Keratinocyte (primary cell): ENCODE results near the gene NTMT1. TPM values are rescaled to one million over a fixed set of nuclear protein-coding genes. Genes with fewer than 3 reads are reported as not detected.
A peak's percentile ranks its signal among the peaks of the same experiment; 100 is the strongest.

Experiments
- DNase-seq: peaks from one replicate; pipeline ENCODE4 v3.0.0-alpha.2; 2011; ENCODE audit warnings: low read depth, missing footprints, low spot score
- FAIRE-seq: peaks from 2 replicates; lab custom pipeline; 2011; peaks lifted over from hg19 to GRCh38; lab: Jason Lieb, UNC
- H2AFZ ChIP-seq: 2 replicates; pipeline ENCODE4 v1.6.0; 2012; ENCODE audit warnings: low read length, control low read depth, inconsistent platforms; ENCODE audit not compliant: control insufficient read depth
- H3K27ac ChIP-seq: 2 replicates; pipeline ENCODE4 v1.5.1; 2011; ENCODE audit warnings: low read length; ENCODE audit not compliant: control insufficient read depth, insufficient read depth
- H3K27me3 ChIP-seq: 3 replicates; pipeline ENCODE4 v1.6.0; 2011; ENCODE audit warnings: low read length; ENCODE audit not compliant: control insufficient read depth, insufficient read depth; ENCODE audit errors: extremely low read depth
- H3K36me3 ChIP-seq, 2 experiments: 2 replicates in 1 of 2; 3 replicates in 1 of 2; pipeline ENCODE4 v1.5.1; 2011; ENCODE audit warnings: low read length in 2 of 2, mild to moderate bottlenecking in 1 of 2; ENCODE audit not compliant: control insufficient read depth in 2 of 2, insufficient read depth in 2 of 2; ENCODE audit errors: extremely low read depth in 1 of 2
- H3K4me1 ChIP-seq: 3 replicates; pipeline ENCODE4 v1.5.1; 2011; ENCODE audit warnings: low read length; ENCODE audit not compliant: control insufficient read depth, insufficient read depth; ENCODE audit errors: extremely low read depth
- H3K4me2 ChIP-seq: 3 replicates; pipeline ENCODE4 v1.6.0; 2011; ENCODE audit warnings: low read depth, low read length; ENCODE audit not compliant: control insufficient read depth, insufficient read depth; ENCODE audit errors: extremely low read depth
- H3K4me3 ChIP-seq, 3 experiments: fragments of 200-600 bp in 1 of 3; sonication (generic) in 1 of 3; 2 replicates in 2 of 3; 3 replicates in 1 of 3; pipeline ENCODE4 v1.5.1; 2011 to 2016; ENCODE audit warnings: low read length in 3 of 3, mild to moderate bottlenecking in 3 of 3, control low read depth in 2 of 3, inconsistent platforms in 1 of 3, low read depth in 1 of 3, mixed read lengths in 1 of 3, mixed run types in 1 of 3, moderate library complexity in 1 of 3; ENCODE audit not compliant: control insufficient read depth in 2 of 3, insufficient read depth in 2 of 3; ENCODE audit errors: extremely low read depth in 1 of 3
- H3K79me2 ChIP-seq: 2 replicates; pipeline ENCODE4 v1.6.0; 2012; ENCODE audit warnings: low read length; ENCODE audit not compliant: control insufficient read depth, insufficient read depth
- H3K9ac ChIP-seq: 3 replicates; pipeline ENCODE4 v1.6.0; 2011; ENCODE audit warnings: low read length; ENCODE audit not compliant: control insufficient read depth, insufficient read depth; ENCODE audit errors: extremely low read depth
- H3K9me1 ChIP-seq: 3 replicates; pipeline ENCODE4 v1.6.0; 2011; ENCODE audit warnings: low read length; ENCODE audit not compliant: control insufficient read depth, insufficient read depth; ENCODE audit errors: extremely low read depth
- H3K9me3 ChIP-seq: 2 replicates; pipeline ENCODE4 v1.5.1; 2012; ENCODE audit warnings: low read depth, low read length; ENCODE audit not compliant: control insufficient read depth
- H4K20me1 ChIP-seq: 3 replicates; pipeline ENCODE4 v1.6.0; 2011; ENCODE audit warnings: low read length; ENCODE audit not compliant: control insufficient read depth, insufficient read depth; ENCODE audit errors: extremely low read depth
- EZH2 ChIP-seq: IDR thresholded peaks from one replicate; pipeline ENCODE4 v1.6.1; 2012; ENCODE audit warnings: inconsistent platforms, mild to moderate bottlenecking, low read length, moderate library complexity
- dilution Hi-C: fragments of 300-500 bp; cut with MboI; formaldehyde crosslinking; loops from one replicate; pipeline ENCODE4 v1.7.0; 2020; ENCODE audit warnings: low sequenced_read_pairs; ENCODE audit not compliant: extremely low pct_ligation_motif_present
- polyA plus RNA-seq, 5 experiments: library from polyadenylated mRNA; depleted of rRNA in 3 of 5; stranded (reverse) in 3 of 5; stranded (forward) in 1 of 5; unstranded in 1 of 5; fragments of >200 nt; gene quantifications; 1 replicate in 1 of 5; 2 replicates in 3 of 5; 3 replicates in 1 of 5; pipeline versions ENCODE4 v1.2.1 to v1.2.3, GENCODE V29; 2011 to 2012; ENCODE audit warnings: missing spikeins in 2 of 5, low read depth in 1 of 5, low replicate concordance in 1 of 5
- TF ChIP-seq, protein P1 (sequence below), 3 experiments: IDR thresholded peaks in 1 of 3; conservative IDR thresholded peaks in 1 of 3; optimal IDR thresholded peaks in 1 of 3; 2 replicates in 2 of 3; 3 replicates in 1 of 3; pipeline versions ENCODE3 to v1.5.1; 2011; ENCODE audit warnings: low read length in 3 of 3, mild to moderate bottlenecking in 3 of 3, moderate library complexity in 2 of 3, control low read depth in 1 of 3, inconsistent platforms in 1 of 3; ENCODE audit not compliant: insufficient read depth in 2 of 3; ENCODE audit errors: extremely low read depth in 1 of 3

Gene NTMT1
- polyA plus RNA-seq, 1 donor (not counting 4 experiments of a cell fraction or from before 2014, with no cell fraction given), result 50.2 TPM

DNA sequence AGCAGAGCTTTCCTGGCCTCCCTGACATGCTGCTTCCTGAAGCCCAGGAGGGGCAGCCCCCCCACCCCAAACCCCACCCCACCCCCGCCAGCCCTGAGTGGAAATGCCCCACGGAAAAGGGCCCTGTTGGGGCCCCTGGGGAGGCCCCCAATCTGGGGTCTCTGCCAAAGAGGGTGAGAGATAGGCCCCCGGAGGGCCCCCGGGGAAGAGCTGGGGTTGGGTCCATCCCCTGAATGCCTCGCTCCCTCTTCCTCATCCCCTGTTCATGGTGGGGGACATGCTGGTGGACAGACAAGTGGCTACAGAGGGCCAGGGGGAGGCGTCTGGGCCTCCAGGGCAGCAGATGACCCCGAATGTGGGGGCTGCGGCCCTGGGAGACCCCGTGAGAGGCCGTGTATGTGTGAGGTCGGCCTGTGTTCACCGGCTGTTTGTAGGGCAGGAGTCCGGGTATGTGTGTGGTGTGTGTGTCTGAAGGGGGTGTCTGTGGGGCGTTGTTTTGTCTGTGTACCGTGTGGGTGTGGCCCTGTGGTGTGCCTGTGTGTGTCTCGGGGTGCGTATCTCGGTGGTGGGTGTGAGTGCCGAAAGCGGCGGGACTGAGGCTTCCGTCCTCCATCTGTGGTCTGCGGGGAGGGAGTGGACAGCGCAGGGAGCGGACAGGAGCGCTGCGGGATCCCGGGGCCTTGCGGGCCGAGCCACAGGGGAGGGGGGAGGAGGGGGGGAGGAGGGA lies 16.3 kb upstream of the NTMT1 start:
- no peaks in the 10 kb centered on the region for H3K9me1 ChIP-seq
- peaks cover 17% of the 10 kb centered on the region for H3K4me1 ChIP-seq
- peak overlapping the region; percentile 11 for H3K4me2 ChIP-seq
- no peaks in the 10 kb centered on the region for H3K36me3 ChIP-seq
- FAIRE-seq (no peak), DNase-seq (no peak)
- H3K79me2 ChIP-seq, result no peaks in the 10 kb centered on the region
- TF ChIP-seq, protein P1, sequence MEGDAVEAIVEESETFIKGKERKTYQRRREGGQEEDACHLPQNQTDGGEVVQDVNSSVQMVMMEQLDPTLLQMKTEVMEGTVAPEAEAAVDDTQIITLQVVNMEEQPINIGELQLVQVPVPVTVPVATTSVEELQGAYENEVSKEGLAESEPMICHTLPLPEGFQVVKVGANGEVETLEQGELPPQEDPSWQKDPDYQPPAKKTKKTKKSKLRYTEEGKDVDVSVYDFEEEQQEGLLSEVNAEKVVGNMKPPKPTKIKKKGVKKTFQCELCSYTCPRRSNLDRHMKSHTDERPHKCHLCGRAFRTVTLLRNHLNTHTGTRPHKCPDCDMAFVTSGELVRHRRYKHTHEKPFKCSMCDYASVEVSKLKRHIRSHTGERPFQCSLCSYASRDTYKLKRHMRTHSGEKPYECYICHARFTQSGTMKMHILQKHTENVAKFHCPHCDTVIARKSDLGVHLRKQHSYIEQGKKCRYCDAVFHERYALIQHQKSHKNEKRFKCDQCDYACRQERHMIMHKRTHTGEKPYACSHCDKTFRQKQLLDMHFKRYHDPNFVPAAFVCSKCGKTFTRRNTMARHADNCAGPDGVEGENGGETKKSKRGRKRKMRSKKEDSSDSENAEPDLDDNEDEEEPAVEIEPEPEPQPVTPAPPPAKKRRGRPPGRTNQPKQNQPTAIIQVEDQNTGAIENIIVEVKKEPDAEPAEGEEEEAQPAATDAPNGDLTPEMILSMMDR (optimal IDR thresholded peaks at IDR 0.05 in 1 of 3, IDR thresholded peaks at IDR 0.05 in 1 of 3, conservative IDR thresholded peaks at IDR 0.05 in 1 of 3; ENCODE audit: extremely low read depth in 1 of 3, insufficient read depth in 2 of 3, low read length in 3 of 3), result no peak
- no peak for TF ChIP-seq EZH2
- H3K27ac ChIP-seq, result no peak overlapping the region
- dilution Hi-C loops, result loop anchor here (25.0 kb wide), 1 partner anchor 447 kb away; no protein-coding TSS in a partner anchor
- no peaks in the 10 kb centered on the region for H3K9me3 ChIP-seq
- no peak overlapping the region for H2AFZ ChIP-seq
- no peaks in the 10 kb centered on the region for H4K20me1 ChIP-seq
- H3K4me3 ChIP-seq, result no peak overlapping the region
- H3K27me3 ChIP-seq, result no peaks in the 10 kb centered on the region
- no peak overlapping the region for H3K9ac ChIP-seq

DNA sequence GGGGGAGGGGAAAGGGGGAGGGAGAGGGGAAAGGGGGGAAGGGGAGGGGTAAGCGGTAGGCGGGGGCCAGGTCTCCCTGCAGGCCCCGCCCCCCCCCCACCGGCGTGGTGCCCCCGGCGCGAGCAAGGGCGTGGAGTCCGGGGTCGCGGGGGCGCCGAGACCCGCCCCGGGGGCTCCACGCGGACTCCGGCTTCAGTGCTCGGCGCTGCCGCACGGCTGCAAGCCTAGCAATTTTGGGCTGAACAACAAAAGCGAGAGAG lies 15.8 kb upstream of the NTMT1 start:
- no peaks in the 10 kb centered on the region for H3K9me1 ChIP-seq
- peak overlapping the region; percentile 68 for H3K9ac ChIP-seq
- no peaks in the 10 kb centered on the region for H3K27me3 ChIP-seq
- no peaks in the 10 kb centered on the region for H3K9me3 ChIP-seq
- no peaks in the 10 kb centered on the region for H3K79me2 ChIP-seq
- peak overlapping the region; percentile 43 for H3K27ac ChIP-seq
- peak overlapping the region; percentile 47 to 80 (median 77) for H3K4me3 ChIP-seq
- FAIRE-seq (no peak), DNase-seq (no peak)
- TF ChIP-seq EZH2, result no peak
- TF ChIP-seq, protein P1 (optimal IDR thresholded peaks at IDR 0.05 in 1 of 3, IDR thresholded peaks at IDR 0.05 in 1 of 3, conservative IDR thresholded peaks at IDR 0.05 in 1 of 3; ENCODE audit: extremely low read depth in 1 of 3, insufficient read depth in 2 of 3, low read length in 3 of 3), result no peak
- no peaks in the 10 kb centered on the region for H4K20me1 ChIP-seq
- H3K4me1 ChIP-seq, result peaks cover 17% of the 10 kb centered on the region
- no peaks in the 10 kb centered on the region for H3K36me3 ChIP-seq
- dilution Hi-C loops, result loop anchor here (25.0 kb wide), 1 partner anchor 448 kb away; no protein-coding TSS in a partner anchor
- peak overlapping the region; percentile 100 for H3K4me2 ChIP-seq
- H2AFZ ChIP-seq, result no peak overlapping the region
